Testis (tissue), 2 donors: Measurements from ENCODE around the gene DBX2.

Experiments
- POLR2A ChIP-seq: fragments of 450-650 bp; IDR thresholded peaks from one replicate; pipeline ENCODE4 v1.6.1; 2017; ENCODE audit warnings: antibody characterized with exemption, mild to moderate bottlenecking, moderate library complexity
- TF ChIP-seq, protein P1 (sequence below), 3 experiments: fragments of 450-650 bp in 2 of 3; fragments of 200-600 bp in 1 of 3; sonication (generic) in 1 of 3; IDR thresholded peaks; one replicate each; pipeline ENCODE4 v1.5.1; 2016 to 2019; ENCODE audit warnings: antibody characterized with exemption in 3 of 3, mild to moderate bottlenecking in 2 of 3, moderate library complexity in 1 of 3

DNA sequence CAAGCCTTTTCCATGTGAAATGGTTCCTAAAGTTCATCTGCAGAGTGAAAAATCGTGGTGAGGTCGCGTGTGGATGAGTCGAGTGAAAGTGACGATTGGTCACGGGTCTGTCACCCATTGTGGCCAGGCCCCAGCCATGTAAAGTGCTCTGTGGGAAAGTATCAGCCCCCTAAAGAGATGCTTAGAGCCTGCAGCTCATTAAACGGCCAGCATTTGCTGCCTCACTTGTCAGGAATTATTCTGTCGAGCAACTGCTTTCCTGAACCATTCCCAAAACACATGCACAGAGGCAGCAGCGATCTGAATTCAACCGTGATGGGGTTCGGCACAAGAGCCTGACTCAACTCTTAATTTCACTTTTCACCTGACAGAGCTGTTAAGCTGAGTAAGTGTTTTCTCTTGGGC is 16.0 kb downstream of the DBX2 start:
- TF ChIP-seq, protein P1, sequence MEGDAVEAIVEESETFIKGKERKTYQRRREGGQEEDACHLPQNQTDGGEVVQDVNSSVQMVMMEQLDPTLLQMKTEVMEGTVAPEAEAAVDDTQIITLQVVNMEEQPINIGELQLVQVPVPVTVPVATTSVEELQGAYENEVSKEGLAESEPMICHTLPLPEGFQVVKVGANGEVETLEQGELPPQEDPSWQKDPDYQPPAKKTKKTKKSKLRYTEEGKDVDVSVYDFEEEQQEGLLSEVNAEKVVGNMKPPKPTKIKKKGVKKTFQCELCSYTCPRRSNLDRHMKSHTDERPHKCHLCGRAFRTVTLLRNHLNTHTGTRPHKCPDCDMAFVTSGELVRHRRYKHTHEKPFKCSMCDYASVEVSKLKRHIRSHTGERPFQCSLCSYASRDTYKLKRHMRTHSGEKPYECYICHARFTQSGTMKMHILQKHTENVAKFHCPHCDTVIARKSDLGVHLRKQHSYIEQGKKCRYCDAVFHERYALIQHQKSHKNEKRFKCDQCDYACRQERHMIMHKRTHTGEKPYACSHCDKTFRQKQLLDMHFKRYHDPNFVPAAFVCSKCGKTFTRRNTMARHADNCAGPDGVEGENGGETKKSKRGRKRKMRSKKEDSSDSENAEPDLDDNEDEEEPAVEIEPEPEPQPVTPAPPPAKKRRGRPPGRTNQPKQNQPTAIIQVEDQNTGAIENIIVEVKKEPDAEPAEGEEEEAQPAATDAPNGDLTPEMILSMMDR (IDR thresholded peaks at IDR 0.05): no peak
- no peak for TF ChIP-seq POLR2A
